GM13976 (cell line): ENCODE results near the gene SENP2.

ENCODE experiments used
- DNase-seq: peaks from one replicate; pipeline ENCODE4 v3.0.0; 2012; ENCODE audit warnings: low spot score
- in situ Hi-C: fragments of 300-500 bp; cut with MboI; formaldehyde crosslinking; loops from one replicate; pipeline ENCODE4 v1.12.0; 2022; ENCODE audit warnings: low sequenced_read_pairs, mixed read lengths, inconsistent platforms; ENCODE audit not compliant: unreplicated experiment
- TF ChIP-seq, protein P1 (sequence below): IDR thresholded peaks from 2 replicates; pipeline ENCODE4 v1.5.1; 2012; ENCODE audit warnings: borderline replicate concordance, mild to moderate bottlenecking; ENCODE audit not compliant: insufficient read depth; ENCODE audit errors: extremely low read depth, missing control alignments, control extremely low read depth

Gene SENP2

DNA sequence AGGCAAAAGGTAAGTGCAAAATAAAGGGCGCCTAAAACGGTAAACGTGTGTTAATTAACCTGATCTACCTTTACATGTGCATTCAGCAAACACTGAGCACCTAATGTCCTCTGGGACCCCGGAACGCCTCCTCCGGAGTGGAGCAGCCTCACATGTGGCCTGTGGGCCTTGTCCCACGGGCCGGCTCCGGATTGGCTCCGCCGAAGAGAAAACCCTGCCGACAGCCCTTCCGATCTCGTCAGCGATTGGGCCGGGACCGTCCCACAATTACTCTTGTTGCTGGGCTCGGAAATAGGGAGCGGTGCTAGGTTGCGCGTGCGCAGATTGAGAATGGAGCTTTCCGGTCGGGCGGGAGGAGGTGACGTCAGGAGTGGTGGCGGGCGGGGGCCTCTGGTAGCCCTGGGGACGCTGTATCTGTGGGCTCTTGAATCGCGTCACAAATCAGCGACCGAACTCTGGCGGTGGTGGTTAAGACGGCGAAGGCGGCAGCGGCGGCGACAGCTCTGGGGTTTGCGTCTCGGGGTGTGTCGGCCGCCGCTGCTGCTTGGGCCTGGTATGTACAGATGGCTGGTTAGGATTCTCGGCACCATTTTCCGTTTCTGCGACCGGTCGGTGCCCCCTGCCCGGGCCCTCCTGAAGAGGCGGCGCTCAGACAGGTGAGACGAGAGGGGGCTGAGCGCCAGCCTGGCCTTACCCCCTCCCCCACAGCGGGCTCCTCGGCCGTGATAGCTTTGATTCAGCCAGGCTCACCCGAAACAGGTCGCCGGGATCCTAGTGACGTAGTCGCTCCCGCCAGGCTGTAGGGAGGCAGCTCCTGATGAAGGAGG lies at the start of gene SENP2:
Gene SENP2 (plus strand): TSS at position 437 of the 827 bp plus-strand sequence. CDS start 119 bp downstream, at position 556.
- in situ Hi-C loops: no loop called here

DNA sequence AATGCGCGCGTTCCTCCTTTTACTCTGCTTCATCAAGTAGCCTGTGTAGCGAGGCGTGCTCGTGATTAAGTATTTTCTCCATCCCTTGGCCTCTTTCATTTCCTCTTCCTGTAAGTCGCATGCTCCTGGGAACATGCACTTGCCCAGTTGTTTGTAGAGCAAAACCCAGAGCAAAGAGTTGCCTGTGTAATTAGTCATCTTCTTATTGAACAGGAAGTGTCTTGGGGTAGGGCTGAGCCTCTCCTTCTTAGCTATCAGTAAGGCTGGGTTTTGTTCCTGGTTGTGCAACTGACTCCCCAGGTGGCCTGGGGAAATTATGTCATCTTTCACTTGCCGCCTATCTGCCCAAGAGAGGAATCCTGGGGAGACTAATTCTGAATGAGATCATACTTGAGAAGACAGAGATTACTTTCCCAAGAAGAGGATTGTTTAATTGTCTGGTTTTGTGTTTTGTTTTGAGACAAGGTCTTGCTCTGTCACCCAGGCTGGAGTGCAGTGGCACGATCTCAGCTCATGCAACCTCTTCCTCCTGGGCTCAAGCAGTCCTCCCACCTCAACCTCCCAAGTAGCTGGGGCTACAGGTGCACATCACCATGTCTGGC lies 48.6 kb upstream of the SENP2 start:
- TF ChIP-seq, protein P1, sequence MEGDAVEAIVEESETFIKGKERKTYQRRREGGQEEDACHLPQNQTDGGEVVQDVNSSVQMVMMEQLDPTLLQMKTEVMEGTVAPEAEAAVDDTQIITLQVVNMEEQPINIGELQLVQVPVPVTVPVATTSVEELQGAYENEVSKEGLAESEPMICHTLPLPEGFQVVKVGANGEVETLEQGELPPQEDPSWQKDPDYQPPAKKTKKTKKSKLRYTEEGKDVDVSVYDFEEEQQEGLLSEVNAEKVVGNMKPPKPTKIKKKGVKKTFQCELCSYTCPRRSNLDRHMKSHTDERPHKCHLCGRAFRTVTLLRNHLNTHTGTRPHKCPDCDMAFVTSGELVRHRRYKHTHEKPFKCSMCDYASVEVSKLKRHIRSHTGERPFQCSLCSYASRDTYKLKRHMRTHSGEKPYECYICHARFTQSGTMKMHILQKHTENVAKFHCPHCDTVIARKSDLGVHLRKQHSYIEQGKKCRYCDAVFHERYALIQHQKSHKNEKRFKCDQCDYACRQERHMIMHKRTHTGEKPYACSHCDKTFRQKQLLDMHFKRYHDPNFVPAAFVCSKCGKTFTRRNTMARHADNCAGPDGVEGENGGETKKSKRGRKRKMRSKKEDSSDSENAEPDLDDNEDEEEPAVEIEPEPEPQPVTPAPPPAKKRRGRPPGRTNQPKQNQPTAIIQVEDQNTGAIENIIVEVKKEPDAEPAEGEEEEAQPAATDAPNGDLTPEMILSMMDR: no peak
- in situ Hi-C loops: no loop called here
- peak; percentile 83 for DNase-seq

More for the DNA sequence above, at the start of gene SENP2:
- DNase-seq: peak; percentile 98
- TF ChIP-seq, protein P1: no peak

DNA sequence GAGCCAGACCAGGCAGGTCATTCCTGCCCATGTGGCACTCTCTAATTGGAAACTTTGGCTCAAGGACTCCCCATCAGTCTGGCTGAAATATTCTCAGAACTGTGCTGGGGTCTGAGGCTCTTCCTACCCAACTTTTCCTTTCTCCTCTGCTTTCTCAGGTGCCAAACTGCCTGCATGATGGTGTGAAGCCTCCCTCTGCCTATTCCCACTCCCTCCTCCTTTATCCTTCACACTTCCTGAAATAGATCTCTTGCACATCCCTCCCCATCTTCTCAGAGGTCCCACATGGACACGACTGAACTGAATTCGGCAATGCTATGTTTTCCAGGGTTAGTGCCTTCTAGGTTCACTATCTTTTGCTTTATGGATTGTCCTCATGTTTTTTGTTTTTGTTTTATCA lies 46.2 kb upstream of the SENP2 start:
- TF ChIP-seq, protein P1: no peak
- in situ Hi-C loops: no loop called here
- DNase-seq: no peak

DNA sequence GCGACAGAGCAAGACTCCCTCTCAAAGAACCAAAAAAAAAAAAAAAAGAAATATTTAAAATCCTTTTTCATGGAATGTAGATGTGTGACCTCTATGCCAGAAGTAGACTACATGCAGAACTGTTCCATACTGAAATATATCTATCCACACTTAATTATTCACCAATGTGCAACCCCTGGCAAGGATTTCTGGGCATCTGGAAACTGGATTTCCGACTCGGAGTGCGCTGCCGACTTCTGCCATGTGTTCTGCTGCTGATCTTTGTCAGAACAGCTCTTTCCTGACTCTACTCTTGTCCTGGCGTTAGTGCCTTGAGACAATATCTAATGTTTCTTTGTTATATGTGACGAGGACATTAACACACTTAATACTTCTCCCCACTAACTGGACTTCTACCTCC lies 45.4 kb upstream of the SENP2 start:
- in situ Hi-C loops: no loop called here
- no peak for DNase-seq
- TF ChIP-seq, protein P1: no peak

DNA sequence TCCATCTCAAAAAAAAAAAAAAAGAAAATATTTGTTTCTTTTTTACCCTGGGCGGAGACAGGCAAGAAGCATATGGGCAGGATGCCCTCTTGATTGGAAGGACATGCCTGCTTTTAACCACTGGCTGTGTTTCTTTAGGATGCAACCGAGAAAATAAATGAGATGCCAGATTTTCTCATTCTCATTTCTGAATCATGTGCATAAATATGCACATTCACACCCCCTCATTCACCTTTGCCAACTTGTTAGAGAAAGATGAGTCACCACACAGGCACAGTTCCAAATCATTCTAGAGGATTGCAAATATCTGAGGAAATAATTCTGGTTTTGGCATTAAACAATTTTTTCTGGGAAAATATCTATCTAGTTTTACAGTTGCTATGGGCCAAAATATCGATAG lies 37.0 kb upstream of the SENP2 start:
- no peak for DNase-seq
- in situ Hi-C loops: no loop called here
- TF ChIP-seq, protein P1: no peak

DNA sequence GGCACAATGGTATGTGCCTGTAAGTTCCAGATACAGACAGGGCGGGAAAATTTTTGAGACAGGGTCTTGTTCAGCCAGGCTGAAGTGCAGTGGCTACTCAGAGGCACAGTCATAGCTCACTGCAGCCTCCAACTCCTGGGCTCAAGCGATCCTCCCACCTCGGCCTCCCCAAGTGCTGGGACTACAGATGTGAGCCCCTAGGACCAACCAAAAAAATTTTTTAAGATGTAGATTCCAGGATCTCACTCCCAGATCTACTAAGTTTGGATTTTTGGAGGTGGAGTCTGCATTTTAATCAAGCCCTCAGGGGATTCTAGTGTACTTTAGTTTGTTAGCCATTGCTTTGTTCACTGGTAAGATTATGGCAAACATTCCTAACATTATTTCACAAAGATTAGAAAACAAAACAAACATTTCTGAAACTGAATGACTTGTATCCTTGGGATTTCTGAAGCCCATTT lies 36.4 kb upstream of the SENP2 start:
- in situ Hi-C loops: no loop called here
- TF ChIP-seq, protein P1: no peak
- DNase-seq: no peak
